HG02642 (cell line): ENCODE data around the gene SDR42E2.
"Not testable (repeated sequence)": the region's sequence is repeated elsewhere in the genome, so short reads cannot be mapped to it uniquely, and the experiment has no call there.

ENCODE experiments used
- ATAC-seq: cut with Tn5 transposase; IDR thresholded peaks from one replicate; pipeline ENCODE4 v1.9.1; 2021; ENCODE audit warnings: mild to moderate bottlenecking; ENCODE audit not compliant: unreplicated experiment, poor library complexity

The SDR42E2 gene

DNA sequence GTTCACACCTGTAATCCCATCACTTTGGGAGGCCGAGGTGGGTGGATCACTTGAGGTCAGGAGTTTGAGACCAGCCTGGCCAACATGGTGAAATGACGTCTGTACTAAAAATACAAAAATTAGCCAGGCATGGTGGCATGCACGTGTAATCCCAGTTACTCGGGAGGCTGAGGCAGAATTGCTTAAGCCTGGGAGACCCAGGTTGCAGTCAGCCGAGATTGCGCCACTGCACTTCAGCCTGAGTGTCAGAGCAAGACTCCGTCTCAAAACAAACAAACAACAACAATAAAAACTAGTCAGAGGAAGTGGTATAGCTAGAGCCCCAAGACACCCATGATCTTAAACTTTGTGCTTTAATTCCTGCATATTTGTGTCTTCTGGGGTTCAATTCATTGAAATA, 9.2 kb upstream of the SDR42E2 start:
- not testable (repeated sequence) for ATAC-seq

DNA sequence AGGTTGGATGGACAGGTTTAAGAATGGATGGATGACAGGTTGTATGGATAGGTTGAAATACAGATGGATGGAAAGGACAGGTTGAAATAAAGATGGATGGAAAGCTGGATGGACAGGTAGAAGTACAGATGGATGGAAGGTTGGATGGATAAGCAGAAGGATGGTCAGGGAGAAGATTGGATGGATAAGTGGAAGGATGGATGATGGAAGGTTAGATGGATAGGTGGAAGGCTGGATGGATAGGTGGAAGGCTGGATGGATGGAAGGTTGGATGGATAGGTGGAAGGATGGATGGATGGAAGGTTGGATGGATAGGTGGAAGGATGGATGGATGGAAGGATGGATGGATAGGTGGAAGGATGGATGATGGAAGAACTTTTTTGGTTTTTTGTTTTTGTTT, 905 bp upstream of the SDR42E2 start:
- no peak for ATAC-seq

DNA sequence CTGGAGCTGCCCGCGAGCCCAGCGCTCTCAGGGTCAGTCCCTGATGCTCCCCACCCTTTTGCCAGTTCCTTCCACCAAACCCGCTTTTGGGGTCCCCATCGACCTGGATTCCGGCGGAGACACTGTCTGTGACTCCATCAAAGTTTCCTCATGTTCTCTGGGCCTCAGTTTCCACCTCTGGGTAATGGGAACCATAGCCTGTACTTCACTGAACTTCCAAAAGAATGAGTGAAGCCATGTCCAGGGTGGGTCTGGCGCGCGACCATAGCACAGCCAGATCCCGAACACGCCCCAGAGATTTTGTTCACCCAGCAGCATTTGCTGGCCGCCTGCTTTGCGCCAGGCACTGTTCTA, 327 bp downstream of the SDR42E2 start:
- no peak for ATAC-seq

DNA sequence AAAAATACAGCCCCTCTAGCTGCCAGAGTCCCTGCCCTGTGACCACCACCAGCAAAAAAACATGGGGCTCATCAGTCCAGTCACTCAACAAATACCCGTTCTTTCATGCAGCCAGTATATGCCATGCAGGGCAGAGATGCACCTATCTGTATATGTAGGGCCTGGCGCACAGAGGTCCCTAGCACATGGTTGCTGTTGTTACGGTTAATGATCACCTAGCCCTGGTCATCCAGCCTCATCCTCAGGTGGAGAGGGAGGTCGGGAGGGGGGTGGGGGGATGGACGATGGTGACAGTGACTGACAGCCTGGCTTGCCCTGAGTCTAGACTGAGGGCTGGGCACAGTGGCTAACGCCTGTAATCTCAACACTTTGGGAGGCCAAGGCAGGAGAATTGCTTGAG, 1.5 kb downstream of the SDR42E2 start:
- no peak for ATAC-seq

DNA sequence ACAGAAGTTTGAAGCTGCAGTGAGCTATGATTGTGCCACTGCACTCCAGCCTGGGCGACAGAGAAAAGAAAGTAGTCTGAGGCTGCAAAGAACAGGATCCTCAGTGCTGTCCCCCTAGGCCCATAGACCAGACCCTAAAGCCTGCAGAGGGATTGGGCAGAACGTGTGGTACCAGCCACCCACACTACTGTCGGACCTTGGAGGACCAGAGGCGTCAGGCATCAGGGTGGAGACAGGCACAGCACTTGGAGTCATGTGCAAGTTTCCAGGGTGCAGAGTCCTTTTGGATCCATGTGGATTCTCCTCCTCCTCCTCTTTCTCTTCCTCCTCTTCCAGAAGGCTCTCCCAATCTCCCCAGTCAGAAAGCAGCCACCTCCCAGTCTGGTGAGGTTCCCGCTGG, 2.2 kb downstream of the SDR42E2 start:
- ATAC-seq = no peak

DNA sequence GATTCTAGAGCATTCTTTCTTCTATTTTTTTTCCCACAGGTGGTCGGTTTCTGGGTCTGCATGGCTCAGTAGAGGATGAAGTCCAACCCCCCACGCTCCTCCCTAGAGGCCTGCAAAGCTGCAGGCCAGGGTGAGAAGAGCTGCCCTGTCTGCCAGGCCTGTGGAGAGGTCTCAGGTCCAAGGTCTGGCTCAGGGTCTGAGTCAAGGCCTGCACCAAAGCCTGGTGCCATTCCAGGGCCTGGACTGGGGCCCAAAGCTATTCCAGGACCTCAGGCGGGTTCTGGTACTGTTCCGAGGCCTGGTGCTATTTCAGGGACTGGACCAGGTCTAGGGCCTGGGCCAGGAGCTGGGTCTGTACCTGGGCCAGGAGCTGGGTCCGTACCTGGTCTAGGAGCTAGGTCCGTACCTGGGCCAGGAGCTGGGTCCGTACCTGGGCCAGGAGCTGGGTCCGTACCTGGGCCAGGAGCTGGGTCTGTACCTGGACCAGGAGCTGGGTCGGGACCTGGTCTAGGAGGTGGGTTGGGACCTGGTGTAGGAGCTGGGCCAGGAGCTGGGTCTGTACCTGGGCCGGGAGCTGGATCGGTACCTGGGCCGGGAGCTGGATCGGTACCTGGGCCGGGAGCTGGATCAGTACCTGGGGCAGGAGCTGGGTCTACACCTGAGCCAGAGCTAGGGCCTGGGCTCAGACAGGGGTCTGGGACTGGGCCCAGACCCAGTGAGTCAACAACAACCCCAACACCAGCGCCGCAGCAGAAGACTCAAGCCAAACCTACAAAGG, 3.4 kb downstream of the SDR42E2 start:
- ATAC-seq = no peak

DNA sequence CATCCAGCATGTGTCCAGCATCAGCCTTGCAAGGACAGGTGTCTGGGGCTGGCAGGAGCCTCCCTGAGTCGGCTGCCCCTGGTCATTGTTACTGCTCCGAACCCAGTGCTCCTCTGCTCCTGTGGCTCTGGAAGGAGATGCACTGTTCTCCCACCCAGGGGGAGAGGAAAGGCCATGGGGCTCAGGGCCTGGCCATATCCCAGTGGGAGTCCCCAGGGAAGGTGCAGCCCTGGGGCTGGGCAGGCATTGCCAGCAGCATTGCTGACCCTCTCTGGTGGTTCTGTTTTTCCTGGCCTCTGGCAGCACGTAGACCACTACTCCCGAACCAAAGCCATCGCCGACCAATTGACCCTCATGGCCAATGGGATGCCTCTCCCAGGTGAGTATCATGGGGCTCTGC, 9.6 kb downstream of the SDR42E2 start:
- ATAC-seq = no peak

DNA sequence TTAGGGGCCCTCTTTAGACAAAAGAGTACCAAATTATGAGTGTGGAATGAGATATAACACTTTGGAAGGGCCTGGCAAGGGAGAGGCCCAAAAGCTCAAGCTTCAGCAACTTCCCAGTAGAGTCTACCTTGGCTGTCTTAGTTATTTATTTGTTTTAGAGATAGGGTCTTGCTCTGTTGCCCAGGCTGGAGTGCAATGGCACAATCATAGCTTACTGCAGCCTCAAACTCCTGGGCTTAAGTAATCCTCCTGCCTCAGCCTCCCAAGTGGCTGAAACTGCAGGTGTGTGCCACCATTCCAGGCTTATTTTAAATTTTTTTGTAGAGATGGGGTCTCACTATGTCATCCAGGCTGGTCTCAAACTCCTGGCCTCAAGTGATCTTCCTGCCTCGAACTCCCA, 10.3 kb downstream of the SDR42E2 start:
- not testable (repeated sequence) for ATAC-seq

DNA sequence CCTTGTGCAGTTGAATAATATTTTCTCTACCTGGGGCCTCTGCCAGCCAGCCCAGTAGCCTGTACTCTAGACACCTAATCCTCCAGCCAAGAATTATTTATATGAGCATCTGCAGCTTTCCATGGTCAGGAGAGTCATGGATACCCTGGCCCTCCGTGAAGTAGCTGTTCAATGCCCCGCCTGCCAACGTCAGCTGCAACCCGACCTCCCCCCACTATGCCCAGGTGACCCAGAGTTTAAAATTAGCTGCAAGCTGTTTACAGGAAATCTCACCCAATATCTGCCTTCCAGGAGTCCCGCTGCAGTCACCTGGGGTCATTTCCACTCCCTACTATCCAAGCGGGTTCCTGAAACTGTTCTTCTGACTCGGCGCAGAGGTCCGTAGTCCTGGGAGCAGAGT, 12.3 kb downstream of the SDR42E2 start:
- ATAC-seq = no peak

DNA sequence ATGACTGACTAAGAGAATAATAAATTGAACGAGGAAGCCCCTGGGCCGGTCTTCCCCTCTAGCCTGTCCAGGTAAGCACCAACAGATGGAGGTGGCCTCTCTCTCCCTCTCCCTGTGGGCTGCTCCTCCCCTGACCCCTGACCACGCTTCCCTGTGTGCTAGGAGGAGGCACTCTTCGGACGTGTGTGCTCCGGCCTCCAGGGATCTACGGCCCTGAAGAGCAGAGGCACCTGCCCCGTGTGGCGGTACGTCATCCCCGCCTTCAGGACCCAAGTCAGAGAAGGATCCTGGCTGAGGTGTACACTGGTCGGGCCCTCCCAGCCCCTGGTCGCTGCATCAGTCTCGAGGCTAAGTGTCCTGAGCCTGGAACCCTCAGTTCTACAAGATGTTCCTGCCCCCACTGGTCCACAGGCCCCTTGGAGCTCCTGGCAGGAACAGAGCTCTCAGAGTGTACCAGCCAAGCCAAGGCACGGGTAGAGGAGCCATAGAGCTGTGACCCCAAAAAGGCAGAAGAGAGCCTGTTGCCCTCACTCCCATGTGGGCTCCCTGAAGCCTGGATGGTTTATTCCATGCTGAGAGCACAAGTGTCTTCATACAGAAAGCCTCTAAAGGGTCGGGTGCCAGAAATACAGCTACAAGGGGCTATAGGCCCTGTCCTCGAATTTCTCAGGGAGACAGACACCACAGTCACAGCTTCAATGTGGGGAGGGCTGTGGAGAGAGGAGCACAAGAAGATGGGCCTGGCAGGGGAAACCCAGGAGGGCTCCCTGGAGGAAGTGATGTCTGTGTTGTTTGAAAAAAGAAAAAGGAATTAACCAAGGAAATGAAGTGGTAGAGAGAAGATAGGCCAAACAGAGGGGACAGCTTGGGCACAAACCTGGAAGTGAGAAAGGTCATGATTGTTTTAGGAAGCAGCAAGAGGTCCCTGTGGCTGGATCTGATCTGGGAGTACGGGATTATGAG, 15.9 kb downstream of the SDR42E2 start:
- ATAC-seq = no peak

DNA sequence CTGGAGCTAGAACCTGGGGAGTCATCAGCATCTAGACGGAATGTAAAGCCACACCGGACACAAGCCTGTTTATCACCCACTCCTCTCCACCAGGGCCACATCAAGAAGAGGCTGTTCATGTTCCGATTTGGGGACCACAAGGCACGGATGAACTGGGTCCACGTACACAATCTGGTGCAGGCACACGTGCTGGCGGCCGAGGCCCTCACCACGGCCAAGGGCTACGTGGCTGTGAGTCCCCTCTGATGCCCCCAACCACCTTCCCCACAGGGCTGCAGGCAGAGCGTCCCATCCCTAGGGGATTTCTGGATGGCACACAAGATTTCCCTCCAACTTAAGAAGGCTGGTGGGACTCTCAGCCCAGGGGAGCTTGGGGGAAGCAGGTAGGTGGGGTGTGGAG, 19.1 kb downstream of the SDR42E2 start:
- no peak for ATAC-seq

DNA sequence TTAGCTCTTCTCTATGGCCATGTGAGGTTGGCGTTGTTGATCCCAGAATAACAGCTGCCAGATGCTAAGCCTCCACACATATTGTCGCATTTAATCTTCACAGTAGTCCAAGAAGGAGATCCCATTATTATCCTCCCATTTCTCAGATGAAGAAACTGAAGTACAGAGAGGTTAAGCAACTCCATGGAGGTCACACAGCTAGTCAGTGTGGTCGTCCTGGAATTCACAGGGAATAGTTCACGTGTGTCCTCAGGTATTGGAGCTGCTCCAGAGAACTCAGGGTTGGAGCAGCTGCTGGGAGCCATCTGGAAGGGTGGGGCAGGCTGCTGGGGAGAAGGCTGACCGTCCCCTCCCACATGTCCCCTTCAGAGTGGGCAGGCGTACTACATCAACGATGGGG, 19.5 kb downstream of the SDR42E2 start:
- ATAC-seq = no peak

DNA sequence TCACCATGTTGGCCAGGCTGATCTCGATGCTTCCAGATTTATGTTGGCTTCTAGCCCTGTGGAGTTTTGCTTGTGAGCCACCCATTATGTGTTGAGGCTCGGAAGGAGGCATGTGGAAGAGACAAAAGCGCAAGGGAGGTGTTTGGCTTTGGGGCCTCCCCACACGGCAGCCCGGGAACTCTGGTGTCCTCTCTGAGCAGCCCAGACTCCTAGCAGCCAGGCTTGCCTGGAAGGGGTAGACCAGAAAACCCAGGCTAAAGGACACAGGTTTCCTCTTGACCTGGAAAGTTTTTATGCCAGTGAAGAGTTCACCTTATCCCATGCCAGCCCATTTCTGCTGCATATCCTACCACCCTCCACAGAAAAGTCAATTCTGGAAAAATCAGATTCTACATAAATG, 21.0 kb downstream of the SDR42E2 start:
- ATAC-seq = no peak

DNA sequence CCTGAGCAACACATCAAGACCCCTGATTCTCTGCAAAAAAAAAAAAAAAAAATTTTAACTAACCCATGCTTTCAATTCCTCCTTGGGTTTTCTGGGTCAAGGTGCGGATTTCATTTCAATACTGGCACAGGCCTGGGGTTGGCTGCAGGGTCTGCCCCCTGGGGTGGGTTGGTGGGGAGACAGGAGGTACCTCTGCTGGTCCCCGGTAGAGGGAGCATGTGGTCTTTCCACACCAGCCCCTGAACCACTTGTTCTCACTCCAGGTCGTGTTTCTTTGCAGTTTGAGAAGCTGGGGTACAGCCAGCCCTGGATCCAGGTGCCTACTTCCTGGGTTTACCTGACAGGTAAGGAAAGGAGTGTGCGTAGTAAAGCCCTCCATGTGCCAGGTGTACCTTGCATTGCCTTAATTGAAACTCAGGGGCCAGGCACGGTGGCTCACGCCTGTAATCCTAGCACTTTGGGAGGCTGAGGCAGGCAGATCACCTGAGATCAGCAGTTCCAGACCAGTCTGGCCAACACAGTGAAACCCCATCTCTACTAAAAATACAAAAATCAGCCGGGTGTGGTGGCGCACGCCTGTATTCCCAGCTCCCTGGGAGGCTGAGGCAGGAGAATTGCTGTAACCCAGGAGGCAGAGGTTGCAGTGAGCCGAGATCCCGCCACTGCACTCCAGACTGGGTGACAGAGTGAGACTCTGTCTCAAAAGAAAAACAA, 21.8 kb downstream of the SDR42E2 start:
- ATAC-seq = no peak

DNA sequence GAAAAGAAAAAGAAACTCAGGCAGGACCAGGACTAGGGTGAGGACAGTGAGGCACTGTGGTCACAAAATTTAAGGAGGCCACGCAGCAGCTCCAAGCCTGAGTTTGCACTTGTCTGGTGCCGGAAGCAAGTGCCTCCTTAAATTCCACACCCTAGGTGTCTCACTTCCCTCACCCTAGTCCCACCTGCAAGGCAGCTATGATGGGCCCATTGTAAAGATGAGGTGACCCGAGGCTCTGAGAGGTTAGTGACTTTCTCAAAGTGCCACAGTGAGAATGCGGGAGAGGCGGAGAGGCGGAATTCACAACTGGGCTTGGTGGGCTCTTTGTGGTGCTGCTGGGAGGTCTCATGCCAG, 22.3 kb downstream of the SDR42E2 start:
- ATAC-seq = no peak

DNA sequence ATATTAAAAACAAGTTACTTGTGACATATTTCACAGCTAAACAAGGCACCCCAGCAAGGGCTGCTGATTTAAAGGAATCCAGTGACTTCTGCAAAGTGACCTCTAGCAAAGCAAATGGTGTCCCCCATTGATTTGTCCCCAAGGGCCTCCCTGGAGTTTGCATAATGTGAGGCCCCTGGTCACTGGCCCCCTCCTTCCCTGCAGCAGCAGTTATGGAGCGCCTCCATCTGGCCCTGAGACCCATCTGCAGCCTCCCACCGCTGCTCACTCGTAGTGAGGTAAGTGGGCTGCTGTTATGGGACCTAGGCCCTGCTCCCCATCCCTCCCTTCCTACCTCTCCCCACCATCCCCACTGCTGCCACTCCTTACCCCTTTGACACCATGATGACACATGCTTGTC, 24.2 kb downstream of the SDR42E2 start:
- no peak for ATAC-seq

DNA sequence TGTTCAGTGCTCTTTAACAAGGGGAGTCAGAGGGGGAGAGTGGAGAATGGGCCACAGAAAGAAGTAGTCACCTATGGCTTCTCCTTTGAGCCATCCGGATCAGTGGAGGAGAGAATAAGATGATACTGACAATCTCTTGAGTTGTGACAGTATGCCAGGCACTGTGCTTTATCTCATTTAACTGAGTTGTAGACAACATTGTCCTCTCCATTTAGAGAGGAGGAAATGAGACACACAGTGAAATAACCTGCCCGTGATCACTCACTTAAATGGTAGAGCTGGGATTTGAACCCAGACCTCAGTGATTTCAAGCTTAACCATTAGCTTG, 25.9 kb downstream of the SDR42E2 start:
- no peak for ATAC-seq

DNA sequence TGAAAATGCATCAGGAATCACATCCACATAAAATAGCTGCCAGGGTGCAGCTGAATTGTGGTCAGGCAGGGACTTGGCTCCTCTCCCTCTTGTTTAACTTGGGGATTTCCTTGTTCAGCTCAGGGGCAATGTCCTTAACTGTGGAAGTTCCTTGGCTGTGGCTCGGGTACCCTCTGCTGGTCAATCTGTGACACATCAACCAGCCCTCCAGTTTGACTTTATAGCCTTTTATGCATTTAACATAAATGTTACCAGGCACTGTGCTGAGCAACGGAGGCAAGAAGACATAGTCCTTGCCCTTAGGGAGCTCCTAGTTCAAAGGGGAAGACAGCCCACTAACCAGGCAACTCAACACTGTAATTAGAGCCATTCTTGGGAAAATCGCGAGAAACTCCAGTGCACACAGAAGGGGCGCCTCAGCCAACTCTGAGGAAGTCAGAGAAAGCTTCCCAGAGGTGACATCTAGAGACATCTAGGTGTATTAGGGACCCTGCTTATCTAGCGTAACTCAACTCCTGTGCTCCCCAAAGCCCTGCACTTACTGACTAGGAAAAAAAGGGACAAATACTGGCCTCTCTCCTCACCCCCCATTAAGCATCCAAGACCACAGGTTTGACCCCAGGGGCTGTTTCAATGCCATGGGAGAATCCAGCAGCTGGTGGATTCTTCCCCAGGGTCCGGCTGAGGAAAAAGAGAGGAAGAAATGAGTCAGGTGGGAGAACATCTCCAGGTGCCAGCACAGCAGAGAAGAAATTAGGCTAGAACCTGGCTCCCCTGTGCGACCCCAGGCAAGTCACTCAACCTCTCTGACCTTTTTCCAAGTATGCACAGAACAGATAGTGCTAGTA, 26.5 kb downstream of the SDR42E2 start:
- ATAC-seq = no peak

DNA sequence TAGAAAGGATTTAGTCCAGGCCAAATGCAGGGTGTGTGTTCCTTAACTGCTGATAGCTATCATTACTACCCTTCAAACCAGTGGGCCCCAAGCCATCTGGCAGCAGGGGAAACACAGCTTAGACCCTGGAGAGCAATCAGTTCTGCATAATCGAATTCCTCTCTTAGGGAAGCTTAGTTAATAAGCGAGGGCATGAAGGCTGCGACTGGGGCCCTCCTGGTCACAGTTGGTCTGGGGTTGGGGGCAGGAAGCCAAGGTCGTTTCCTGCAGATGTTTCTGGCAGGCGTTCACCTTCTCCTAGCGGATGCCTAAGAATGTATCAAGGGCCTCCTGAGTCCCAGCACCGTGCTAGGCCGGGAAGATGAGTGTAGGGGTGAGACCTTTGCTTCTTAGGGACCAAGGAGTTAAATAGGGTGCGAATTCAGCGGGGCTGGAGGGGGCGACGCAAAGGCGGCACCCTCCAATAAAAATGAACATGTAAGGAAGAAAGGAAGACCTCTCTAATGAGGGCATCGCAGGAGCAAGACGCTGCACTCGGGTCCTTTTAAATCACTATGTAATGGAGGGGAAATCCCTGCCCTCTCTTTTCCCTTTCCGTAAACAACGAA, 27.3 kb downstream of the SDR42E2 start:
- no peak for ATAC-seq
